Measurements from ENCODE around the gene NFIA.
A peak's percentile ranks its signal among the peaks of the same experiment; 100 is the strongest.

NFIA gene

DNA sequence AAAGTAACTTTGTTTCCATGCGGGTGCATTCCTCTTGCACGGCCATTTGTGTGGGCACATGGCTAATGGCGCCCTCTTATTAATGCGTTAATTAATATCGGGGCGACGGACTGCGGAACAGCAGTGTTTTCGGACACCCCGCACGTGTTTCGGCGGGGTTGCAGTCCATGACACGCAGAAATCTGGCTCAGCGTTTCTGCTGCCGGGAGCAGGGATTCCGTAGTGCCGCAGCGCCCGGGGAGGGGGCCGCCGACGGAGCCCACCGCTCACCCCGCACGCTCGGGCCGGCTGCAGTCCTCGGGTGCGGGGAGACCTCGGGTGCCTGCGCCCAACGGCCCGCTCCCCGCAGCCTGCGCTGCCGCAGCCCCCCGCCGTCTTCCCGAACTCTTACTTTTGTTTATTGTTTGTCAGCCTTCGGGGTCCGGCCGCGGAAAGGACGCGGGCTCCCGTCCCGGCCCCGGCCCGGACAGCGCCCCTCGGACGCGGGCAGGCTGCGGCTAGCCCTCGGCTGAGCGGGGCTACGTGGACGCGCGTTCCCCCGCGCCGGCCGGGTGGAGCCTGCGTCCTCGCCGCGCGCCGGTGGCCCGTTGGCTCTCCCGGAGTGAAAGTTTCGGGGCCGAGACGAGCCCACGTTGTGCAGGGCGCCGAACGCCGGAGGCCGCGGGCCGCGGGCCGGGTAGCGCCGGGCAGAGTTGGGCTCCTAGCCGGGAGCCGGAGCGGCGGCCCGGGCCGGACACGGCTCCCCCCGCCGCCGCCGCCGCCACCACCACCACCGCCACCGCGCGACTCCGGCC is 849 bp downstream of the NFIA start:
- Histone ChIP-seq H3K36me3 (ENCODE audit: control insufficient read depth in 2 of 2, insufficient read depth in 1 of 2, low read length in 2 of 2) (peaks cover 0 to 3% of the 10 kb centered on the region in 2 experiments; a peak in 1 of 3 replicates), H3K27ac (ENCODE audit: extremely low read depth, low read depth, low read length) (peak overlapping the region; percentile 94), H3K9me3 (ENCODE audit: control insufficient read depth, insufficient read depth, low read depth, low read length) (no peaks in the 10 kb centered on the region), H3K4me3 (ENCODE audit: low read depth, low read length) (peak overlapping the region; percentile 95), H3K4me1 (ENCODE audit: control insufficient read depth, insufficient read depth, low read length) (peaks cover 19% of the 10 kb centered on the region)
- ChIA-PET POLR2A (interaction anchor here (1.0 to 2.2 kb wide), 6 partner anchors 11 to 141 kb away, joined by 3 to 14 read pairs (median 6); no protein-coding TSS in a partner anchor), CTCF (no interaction called here)
- TF ChIP-seq, protein P1, sequence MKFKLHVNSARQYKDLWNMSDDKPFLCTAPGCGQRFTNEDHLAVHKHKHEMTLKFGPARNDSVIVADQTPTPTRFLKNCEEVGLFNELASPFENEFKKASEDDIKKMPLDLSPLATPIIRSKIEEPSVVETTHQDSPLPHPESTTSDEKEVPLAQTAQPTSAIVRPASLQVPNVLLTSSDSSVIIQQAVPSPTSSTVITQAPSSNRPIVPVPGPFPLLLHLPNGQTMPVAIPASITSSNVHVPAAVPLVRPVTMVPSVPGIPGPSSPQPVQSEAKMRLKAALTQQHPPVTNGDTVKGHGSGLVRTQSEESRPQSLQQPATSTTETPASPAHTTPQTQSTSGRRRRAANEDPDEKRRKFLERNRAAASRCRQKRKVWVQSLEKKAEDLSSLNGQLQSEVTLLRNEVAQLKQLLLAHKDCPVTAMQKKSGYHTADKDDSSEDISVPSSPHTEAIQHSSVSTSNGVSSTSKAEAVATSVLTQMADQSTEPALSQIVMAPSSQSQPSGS (tag by site-specific recombination; IDR thresholded peaks at IDR 0.05; ENCODE audit: low read depth), result no peak
- peak; percentile 45; the same call in 1 of the 2 replicates for TF ChIP-seq YY1 (tag by site-specific recombination; IDR thresholded peaks at IDR 0.05)
- TF ChIP-seq ZNF211 (tag by site-specific recombination; IDR thresholded peaks at IDR 0.05; ENCODE audit: low read depth), result no peak
- TF ChIP-seq, protein P2, sequence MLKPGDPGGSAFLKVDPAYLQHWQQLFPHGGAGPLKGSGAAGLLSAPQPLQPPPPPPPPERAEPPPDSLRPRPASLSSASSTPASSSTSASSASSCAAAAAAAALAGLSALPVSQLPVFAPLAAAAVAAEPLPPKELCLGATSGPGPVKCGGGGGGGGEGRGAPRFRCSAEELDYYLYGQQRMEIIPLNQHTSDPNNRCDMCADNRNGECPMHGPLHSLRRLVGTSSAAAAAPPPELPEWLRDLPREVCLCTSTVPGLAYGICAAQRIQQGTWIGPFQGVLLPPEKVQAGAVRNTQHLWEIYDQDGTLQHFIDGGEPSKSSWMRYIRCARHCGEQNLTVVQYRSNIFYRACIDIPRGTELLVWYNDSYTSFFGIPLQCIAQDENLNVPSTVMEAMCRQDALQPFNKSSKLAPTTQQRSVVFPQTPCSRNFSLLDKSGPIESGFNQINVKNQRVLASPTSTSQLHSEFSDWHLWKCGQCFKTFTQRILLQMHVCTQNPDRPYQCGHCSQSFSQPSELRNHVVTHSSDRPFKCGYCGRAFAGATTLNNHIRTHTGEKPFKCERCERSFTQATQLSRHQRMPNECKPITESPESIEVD (tag by site-specific recombination; IDR thresholded peaks at IDR 0.05), result no peak
- no peak for TF ChIP-seq SCRT1 (tag by site-specific recombination; IDR thresholded peaks at IDR 0.05; ENCODE audit: borderline replicate concordance)
- TF ChIP-seq ZXDB (tag by site-specific recombination; IDR thresholded peaks at IDR 0.05), result no peak
- TF ChIP-seq, protein P3, sequence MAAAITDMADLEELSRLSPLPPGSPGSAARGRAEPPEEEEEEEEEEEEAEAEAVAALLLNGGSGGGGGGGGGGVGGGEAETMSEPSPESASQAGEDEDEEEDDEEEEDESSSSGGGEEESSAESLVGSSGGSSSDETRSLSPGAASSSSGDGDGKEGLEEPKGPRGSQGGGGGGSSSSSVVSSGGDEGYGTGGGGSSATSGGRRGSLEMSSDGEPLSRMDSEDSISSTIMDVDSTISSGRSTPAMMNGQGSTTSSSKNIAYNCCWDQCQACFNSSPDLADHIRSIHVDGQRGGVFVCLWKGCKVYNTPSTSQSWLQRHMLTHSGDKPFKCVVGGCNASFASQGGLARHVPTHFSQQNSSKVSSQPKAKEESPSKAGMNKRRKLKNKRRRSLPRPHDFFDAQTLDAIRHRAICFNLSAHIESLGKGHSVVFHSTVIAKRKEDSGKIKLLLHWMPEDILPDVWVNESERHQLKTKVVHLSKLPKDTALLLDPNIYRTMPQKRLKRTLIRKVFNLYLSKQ (tag by site-specific recombination; IDR thresholded peaks at IDR 0.05; ENCODE audit: borderline replicate concordance), result no peak
- TF ChIP-seq ZNF121 (tag by site-specific recombination; IDR thresholded peaks at IDR 0.05), result no peak
- TF ChIP-seq ZNF791 (tag by site-specific recombination; IDR thresholded peaks at IDR 0.05), result no peak
- TF ChIP-seq ZNF19 (tag by site-specific recombination; IDR thresholded peaks at IDR 0.05; ENCODE audit: low read depth), result no peak
- no peak for TF ChIP-seq ZNF48 (tag by site-specific recombination; IDR thresholded peaks at IDR 0.05)
- no peak for TF ChIP-seq ZNF544 (tag by site-specific recombination; IDR thresholded peaks at IDR 0.05)
- TF ChIP-seq ZNF76 (tag by site-specific recombination; IDR thresholded peaks at IDR 0.05; ENCODE audit: borderline replicate concordance, low read depth), result no peak
- no peak for TF ChIP-seq OSR2 (tag by site-specific recombination; IDR thresholded peaks at IDR 0.05)
- TF ChIP-seq ZNF629 (tag by site-specific recombination; IDR thresholded peaks at IDR 0.05), result no peak
- no peak for TF ChIP-seq ZNF843 (tag by site-specific recombination; IDR thresholded peaks at IDR 0.05)
- no peak for TF ChIP-seq ZNF239 (tag by site-specific recombination; IDR thresholded peaks at IDR 0.05)
- TF ChIP-seq, protein P4, sequence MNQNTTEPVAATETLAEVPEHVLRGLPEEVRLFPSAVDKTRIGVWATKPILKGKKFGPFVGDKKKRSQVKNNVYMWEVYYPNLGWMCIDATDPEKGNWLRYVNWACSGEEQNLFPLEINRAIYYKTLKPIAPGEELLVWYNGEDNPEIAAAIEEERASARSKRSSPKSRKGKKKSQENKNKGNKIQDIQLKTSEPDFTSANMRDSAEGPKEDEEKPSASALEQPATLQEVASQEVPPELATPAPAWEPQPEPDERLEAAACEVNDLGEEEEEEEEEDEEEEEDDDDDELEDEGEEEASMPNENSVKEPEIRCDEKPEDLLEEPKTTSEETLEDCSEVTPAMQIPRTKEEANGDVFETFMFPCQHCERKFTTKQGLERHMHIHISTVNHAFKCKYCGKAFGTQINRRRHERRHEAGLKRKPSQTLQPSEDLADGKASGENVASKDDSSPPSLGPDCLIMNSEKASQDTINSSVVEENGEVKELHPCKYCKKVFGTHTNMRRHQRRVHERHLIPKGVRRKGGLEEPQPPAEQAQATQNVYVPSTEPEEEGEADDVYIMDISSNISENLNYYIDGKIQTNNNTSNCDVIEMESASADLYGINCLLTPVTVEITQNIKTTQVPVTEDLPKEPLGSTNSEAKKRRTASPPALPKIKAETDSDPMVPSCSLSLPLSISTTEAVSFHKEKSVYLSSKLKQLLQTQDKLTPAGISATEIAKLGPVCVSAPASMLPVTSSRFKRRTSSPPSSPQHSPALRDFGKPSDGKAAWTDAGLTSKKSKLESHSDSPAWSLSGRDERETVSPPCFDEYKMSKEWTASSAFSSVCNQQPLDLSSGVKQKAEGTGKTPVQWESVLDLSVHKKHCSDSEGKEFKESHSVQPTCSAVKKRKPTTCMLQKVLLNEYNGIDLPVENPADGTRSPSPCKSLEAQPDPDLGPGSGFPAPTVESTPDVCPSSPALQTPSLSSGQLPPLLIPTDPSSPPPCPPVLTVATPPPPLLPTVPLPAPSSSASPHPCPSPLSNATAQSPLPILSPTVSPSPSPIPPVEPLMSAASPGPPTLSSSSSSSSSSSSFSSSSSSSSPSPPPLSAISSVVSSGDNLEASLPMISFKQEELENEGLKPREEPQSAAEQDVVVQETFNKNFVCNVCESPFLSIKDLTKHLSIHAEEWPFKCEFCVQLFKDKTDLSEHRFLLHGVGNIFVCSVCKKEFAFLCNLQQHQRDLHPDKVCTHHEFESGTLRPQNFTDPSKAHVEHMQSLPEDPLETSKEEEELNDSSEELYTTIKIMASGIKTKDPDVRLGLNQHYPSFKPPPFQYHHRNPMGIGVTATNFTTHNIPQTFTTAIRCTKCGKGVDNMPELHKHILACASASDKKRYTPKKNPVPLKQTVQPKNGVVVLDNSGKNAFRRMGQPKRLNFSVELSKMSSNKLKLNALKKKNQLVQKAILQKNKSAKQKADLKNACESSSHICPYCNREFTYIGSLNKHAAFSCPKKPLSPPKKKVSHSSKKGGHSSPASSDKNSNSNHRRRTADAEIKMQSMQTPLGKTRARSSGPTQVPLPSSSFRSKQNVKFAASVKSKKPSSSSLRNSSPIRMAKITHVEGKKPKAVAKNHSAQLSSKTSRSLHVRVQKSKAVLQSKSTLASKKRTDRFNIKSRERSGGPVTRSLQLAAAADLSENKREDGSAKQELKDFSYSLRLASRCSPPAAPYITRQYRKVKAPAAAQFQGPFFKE (tag by site-specific recombination; IDR thresholded peaks at IDR 0.05; ENCODE audit: borderline replicate concordance), result no peak
- no peak for TF ChIP-seq HOXD13 (CRISPR knock-in tag; IDR thresholded peaks at IDR 0.05; ENCODE audit: borderline replicate concordance)
- TF ChIP-seq SP3 (tag by site-specific recombination; IDR thresholded peaks at IDR 0.05), result no peak
- TF ChIP-seq, protein P5, sequence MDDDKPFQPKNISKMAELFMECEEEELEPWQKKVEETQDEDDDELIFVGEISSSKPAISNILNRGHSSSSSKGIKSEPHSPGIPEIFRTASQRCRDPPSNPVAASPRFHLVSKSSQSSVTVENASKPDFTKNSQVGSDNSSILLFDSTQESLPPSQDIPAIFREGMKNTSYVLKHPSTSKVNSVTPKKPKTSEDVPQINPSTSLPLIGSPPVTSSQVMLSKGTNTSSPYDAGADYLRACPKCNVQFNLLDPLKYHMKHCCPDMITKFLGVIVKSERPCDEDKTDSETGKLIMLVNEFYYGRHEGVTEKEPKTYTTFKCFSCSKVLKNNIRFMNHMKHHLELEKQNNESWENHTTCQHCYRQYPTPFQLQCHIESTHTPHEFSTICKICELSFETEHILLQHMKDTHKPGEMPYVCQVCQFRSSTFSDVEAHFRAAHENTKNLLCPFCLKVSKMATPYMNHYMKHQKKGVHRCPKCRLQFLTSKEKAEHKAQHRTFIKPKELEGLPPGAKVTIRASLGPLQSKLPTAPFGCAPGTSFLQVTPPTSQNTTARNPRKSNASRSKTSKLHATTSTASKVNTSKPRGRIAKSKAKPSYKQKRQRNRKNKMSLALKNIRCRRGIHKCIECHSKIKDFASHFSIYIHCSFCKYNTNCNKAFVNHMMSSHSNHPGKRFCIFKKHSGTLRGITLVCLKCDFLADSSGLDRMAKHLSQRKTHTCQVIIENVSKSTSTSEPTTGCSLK (tag by site-specific recombination; IDR thresholded peaks at IDR 0.05), result no peak
- no peak for TF ChIP-seq ZNF433 (tag by site-specific recombination; IDR thresholded peaks at IDR 0.05; ENCODE audit: low read depth)
- TF ChIP-seq, protein P6, sequence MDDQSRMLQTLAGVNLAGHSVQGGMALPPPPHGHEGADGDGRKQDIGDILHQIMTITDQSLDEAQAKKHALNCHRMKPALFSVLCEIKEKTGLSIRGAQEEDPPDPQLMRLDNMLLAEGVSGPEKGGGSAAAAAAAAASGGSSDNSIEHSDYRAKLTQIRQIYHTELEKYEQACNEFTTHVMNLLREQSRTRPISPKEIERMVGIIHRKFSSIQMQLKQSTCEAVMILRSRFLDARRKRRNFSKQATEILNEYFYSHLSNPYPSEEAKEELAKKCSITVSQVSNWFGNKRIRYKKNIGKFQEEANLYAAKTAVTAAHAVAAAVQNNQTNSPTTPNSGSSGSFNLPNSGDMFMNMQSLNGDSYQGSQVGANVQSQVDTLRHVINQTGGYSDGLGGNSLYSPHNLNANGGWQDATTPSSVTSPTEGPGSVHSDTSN (CRISPR knock-in tag; IDR thresholded peaks at IDR 0.05), result 0 out of 2 replicates have a peak, but pooled peaks have one; percentile 45

Measured in HEK293 (cell line).